HepG2 (cell line): Measurements from ENCODE around the gene FBXO11. TPM values are rescaled to one million over a fixed set of nuclear protein-coding genes. Genes with fewer than 3 reads are reported as not detected.
A peak's percentile ranks its signal among the peaks of the same experiment; 100 is the strongest.

Experiments
- ARNT ChIP-seq: fragments of 450-650 bp; IDR thresholded peaks from 2 replicates; pipeline ENCODE4 v1.6.1; 2017
- CBX1 ChIP-seq: IDR thresholded peaks from one replicate; pipeline ENCODE4 v1.6.1; 2016; ENCODE audit warnings: antibody characterized with exemption, low read depth
- CHD2 ChIP-seq: IDR thresholded peaks from 2 replicates; pipeline ENCODE4 v1.6.1; 2011; ENCODE audit warnings: low read depth, low read length, improper control_type of control experiment
- ETV5 ChIP-seq: IDR thresholded peaks from 2 replicates; pipeline ENCODE4 v1.6.1; 2018; ENCODE audit warnings: missing biosample characterization, missing genetic modification reagents, inconsistent platforms, borderline replicate concordance
- FOSL1 ChIP-seq: sonication (generic); formaldehyde crosslinking; IDR thresholded peaks from 2 replicates; pipeline ENCODE4 v1.9.0; 2021; ENCODE audit warnings: missing genetic modification reagents, borderline replicate concordance
- HOXA7 ChIP-seq: sonication (generic); formaldehyde crosslinking; IDR thresholded peaks from 2 replicates; pipeline ENCODE4 v1.8.1; 2022; ENCODE audit warnings: mild to moderate bottlenecking, missing genetic modification reagents, moderate library complexity
- KMT2A ChIP-seq: sonication (generic); formaldehyde crosslinking; IDR thresholded peaks from 2 replicates; pipeline ENCODE4 v1.4.0; 2020; ENCODE audit warnings: missing genetic modification reagents
- PAWR ChIP-seq: sonication (generic); formaldehyde crosslinking; IDR thresholded peaks from 2 replicates; pipeline ENCODE4 v1.4.0; 2020; ENCODE audit warnings: missing genetic modification reagents, mild to moderate bottlenecking, borderline replicate concordance
- SAP130 ChIP-seq: IDR thresholded peaks from 2 replicates; pipeline ENCODE4 v1.6.1; 2016; ENCODE audit warnings: low read depth
- YEATS4 ChIP-seq: sonication (generic); formaldehyde crosslinking; IDR thresholded peaks from 2 replicates; pipeline ENCODE4 v1.4.0; 2020; ENCODE audit warnings: missing genetic modification reagents, borderline replicate concordance
- ZBTB1 ChIP-seq: sonication (generic); formaldehyde crosslinking; IDR thresholded peaks from 2 replicates; pipeline ENCODE4 v1.4.0; 2020; ENCODE audit warnings: missing genetic modification reagents, borderline replicate concordance
- ZBTB21 ChIP-seq: sonication (generic); formaldehyde crosslinking; IDR thresholded peaks from 2 replicates; pipeline ENCODE4 v1.4.0; 2020; ENCODE audit warnings: missing genetic modification reagents
- ZEB1 ChIP-seq: IDR thresholded peaks from 2 replicates; pipeline ENCODE4 v1.6.1; 2012; ENCODE audit warnings: mild to moderate bottlenecking, low read depth, inconsistent platforms; ENCODE audit not compliant: insufficient replicate concordance
- ZFP62 ChIP-seq: sonication (generic); formaldehyde crosslinking; IDR thresholded peaks from 2 replicates; pipeline ENCODE4 v1.4.0; 2020; ENCODE audit warnings: missing genetic modification reagents
- ZFY ChIP-seq: sonication (generic); formaldehyde crosslinking; IDR thresholded peaks from 2 replicates; pipeline ENCODE4 v1.4.0; 2020; ENCODE audit warnings: missing genetic modification reagents
- ZNF282 ChIP-seq: fragments of 450-650 bp; IDR thresholded peaks from 2 replicates; pipeline ENCODE4 v1.6.1; 2018; ENCODE audit not compliant: partially characterized antibody
- ZNF788 ChIP-seq: sonication (generic); formaldehyde crosslinking; IDR thresholded peaks from 2 replicates; pipeline ENCODE4 v1.5.0; 2020; ENCODE audit warnings: mild to moderate bottlenecking, missing genetic modification reagents, borderline replicate concordance
- polyA plus RNA-seq, 8 experiments: library from polyadenylated mRNA; depleted of rRNA in 3 of 8; stranded (reverse) in 7 of 8; unstranded in 1 of 8; fragments of >200 nt; fragmentation: Illumina TruSeq in 4 of 8; extraction: Trizol in 4 of 8; gene quantifications; 2 replicates each; pipeline versions ENCODE4 v1.2.1 to v1.2.3, GENCODE V29; 2011 to 2016; ENCODE audit warnings: low read depth in 4 of 8, missing spikeins in 1 of 8, mixed read lengths in 1 of 8; ENCODE audit not compliant: insufficient read depth in 1 of 8
- total RNA-seq, 5 experiments: library from RNA; depleted of rRNA; stranded (reverse); fragments of >200 nt; fragmentation: Illumina TruSeq; extraction: Trizol; gene quantifications; 2 replicates each; pipeline ENCODE4 v1.2.3, GENCODE V29; 2016; ENCODE audit warnings: low read depth in 1 of 5
- TF ChIP-seq, protein P1 (sequence below): sonication (generic); formaldehyde crosslinking; conservative IDR thresholded peaks from 2 replicates; pipeline ENCODE4 v1.4.0; 2020; ENCODE audit warnings: missing genetic modification reagents
- TF ChIP-seq, protein P2 (sequence below), 2 experiments: IDR thresholded peaks; 2 replicates each; pipeline ENCODE4 v1.6.1; 2011 to 2012; ENCODE audit warnings: low read length in 2 of 2, borderline replicate concordance in 1 of 2, low read depth in 1 of 2, mild to moderate bottlenecking in 1 of 2, moderate library complexity in 1 of 2
- TF ChIP-seq, protein P3 (sequence below): sonication (generic); formaldehyde crosslinking; IDR thresholded peaks from 2 replicates; pipeline ENCODE4 v1.8.1; 2023; ENCODE audit warnings: mild to moderate bottlenecking, missing genetic modification reagents
- TF ChIP-seq, protein P4 (sequence below): IDR thresholded peaks from 2 replicates; pipeline ENCODE4 v1.6.1; 2016; ENCODE audit warnings: missing genetic modification reagents, missing compliant biosample characterization
- TF ChIP-seq, protein P5 (sequence below): sonication (generic); formaldehyde crosslinking; IDR thresholded peaks from 2 replicates; pipeline ENCODE4 v1.4.0; 2020; ENCODE audit warnings: missing genetic modification reagents

FBXO11 gene
- total and polyA plus RNA-seq, 2 of the 13 experiments (the other 11 are each of a cell fraction or from before 2014, with no cell fraction given): 27.9 to 47.6 TPM

DNA sequence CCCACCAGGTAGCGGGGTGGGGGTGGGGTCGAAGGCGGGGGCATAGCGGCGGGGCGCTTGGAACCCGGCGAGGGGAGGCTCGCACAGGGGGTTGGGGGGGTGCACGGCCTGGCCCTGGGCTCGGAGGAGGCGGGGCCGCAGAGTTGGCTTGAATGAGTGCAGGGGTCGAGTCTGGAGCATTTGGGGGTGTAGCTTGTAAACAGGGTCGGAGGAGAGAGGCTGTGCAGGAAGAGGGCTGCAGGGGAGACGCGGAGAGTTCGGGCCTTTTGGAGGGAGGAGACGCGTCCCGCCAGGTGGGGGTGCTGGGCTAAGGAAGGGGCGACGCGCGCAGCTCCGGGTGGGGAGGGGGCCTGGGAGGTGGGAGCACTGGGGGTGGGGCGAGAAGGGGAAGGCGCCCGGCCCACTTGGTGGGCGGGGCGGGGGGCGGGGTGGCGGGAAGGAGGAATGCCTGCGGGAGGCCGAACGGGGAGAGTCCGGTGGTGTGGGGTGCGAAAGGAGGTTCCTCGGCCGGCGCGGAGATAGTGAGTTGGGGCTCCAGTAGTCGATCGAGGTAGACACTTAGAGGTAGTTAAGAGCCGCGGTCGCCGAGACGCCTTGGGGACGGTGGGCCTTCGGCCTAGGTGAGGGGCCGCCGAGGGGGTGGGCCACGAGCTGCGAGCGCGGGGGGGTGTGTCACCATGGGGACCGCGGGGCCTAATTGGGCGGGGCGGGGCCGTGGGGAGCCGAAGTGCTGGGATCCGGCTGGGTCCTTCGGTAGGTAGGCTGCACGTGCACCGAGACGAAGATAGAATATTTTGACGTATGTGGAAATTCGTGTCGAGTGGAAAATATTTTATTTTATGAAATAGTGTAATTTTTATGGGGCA is 122.6 kb downstream of the FBXO11 start (continued):
- TF ChIP-seq, protein P1, sequence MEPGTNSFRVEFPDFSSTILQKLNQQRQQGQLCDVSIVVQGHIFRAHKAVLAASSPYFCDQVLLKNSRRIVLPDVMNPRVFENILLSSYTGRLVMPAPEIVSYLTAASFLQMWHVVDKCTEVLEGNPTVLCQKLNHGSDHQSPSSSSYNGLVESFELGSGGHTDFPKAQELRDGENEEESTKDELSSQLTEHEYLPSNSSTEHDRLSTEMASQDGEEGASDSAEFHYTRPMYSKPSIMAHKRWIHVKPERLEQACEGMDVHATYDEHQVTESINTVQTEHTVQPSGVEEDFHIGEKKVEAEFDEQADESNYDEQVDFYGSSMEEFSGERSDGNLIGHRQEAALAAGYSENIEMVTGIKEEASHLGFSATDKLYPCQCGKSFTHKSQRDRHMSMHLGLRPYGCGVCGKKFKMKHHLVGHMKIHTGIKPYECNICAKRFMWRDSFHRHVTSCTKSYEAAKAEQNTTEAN (CRISPR knock-in tag): no peak
- TF ChIP-seq, protein P2, sequence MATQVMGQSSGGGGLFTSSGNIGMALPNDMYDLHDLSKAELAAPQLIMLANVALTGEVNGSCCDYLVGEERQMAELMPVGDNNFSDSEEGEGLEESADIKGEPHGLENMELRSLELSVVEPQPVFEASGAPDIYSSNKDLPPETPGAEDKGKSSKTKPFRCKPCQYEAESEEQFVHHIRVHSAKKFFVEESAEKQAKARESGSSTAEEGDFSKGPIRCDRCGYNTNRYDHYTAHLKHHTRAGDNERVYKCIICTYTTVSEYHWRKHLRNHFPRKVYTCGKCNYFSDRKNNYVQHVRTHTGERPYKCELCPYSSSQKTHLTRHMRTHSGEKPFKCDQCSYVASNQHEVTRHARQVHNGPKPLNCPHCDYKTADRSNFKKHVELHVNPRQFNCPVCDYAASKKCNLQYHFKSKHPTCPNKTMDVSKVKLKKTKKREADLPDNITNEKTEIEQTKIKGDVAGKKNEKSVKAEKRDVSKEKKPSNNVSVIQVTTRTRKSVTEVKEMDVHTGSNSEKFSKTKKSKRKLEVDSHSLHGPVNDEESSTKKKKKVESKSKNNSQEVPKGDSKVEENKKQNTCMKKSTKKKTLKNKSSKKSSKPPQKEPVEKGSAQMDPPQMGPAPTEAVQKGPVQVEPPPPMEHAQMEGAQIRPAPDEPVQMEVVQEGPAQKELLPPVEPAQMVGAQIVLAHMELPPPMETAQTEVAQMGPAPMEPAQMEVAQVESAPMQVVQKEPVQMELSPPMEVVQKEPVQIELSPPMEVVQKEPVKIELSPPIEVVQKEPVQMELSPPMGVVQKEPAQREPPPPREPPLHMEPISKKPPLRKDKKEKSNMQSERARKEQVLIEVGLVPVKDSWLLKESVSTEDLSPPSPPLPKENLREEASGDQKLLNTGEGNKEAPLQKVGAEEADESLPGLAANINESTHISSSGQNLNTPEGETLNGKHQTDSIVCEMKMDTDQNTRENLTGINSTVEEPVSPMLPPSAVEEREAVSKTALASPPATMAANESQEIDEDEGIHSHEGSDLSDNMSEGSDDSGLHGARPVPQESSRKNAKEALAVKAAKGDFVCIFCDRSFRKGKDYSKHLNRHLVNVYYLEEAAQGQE (IDR thresholded peaks at IDR 0.05; ENCODE audit: borderline replicate concordance in 1 of 2, low read depth in 1 of 2, low read length in 2 of 2): no peak
- TF ChIP-seq ZEB1 (no peak), FOSL1 (CRISPR knock-in tag) (no peak), CHD2 (no peak), ETV5 (CRISPR knock-in tag) (no peak), ZFP62 (CRISPR knock-in tag) (no peak), KMT2A (CRISPR knock-in tag) (no peak; the same call in 1 of the 2 replicates), ZBTB21 (CRISPR knock-in tag) (no peak), ZFY (no peak), ZNF282 (no peak), ARNT (no peak), SAP130 (CRISPR knock-in tag) (peak; percentile 57), HOXA7 (CRISPR knock-in tag) (0 out of 2 replicates have a peak, but pooled peaks have one; percentile 22), PAWR (no peak), ZNF788 (CRISPR knock-in tag) (no peak), YEATS4 (CRISPR knock-in tag) (no peak), CBX1 (no peak), ZBTB1 (CRISPR knock-in tag) (no peak)
- TF ChIP-seq, protein P3, sequence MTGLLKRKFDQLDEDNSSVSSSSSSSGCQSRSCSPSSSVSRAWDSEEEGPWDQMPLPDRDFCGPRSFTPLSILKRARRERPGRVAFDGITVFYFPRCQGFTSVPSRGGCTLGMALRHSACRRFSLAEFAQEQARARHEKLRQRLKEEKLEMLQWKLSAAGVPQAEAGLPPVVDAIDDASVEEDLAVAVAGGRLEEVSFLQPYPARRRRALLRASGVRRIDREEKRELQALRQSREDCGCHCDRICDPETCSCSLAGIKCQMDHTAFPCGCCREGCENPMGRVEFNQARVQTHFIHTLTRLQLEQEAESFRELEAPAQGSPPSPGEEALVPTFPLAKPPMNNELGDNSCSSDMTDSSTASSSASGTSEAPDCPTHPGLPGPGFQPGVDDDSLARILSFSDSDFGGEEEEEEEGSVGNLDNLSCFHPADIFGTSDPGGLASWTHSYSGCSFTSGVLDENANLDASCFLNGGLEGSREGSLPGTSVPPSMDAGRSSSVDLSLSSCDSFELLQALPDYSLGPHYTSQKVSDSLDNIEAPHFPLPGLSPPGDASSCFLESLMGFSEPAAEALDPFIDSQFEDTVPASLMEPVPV: no peak
- TF ChIP-seq, protein P4, sequence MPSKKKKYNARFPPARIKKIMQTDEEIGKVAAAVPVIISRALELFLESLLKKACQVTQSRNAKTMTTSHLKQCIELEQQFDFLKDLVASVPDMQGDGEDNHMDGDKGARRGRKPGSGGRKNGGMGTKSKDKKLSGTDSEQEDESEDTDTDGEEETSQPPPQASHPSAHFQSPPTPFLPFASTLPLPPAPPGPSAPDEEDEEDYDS (CRISPR knock-in tag): no peak
- TF ChIP-seq, protein P5, sequence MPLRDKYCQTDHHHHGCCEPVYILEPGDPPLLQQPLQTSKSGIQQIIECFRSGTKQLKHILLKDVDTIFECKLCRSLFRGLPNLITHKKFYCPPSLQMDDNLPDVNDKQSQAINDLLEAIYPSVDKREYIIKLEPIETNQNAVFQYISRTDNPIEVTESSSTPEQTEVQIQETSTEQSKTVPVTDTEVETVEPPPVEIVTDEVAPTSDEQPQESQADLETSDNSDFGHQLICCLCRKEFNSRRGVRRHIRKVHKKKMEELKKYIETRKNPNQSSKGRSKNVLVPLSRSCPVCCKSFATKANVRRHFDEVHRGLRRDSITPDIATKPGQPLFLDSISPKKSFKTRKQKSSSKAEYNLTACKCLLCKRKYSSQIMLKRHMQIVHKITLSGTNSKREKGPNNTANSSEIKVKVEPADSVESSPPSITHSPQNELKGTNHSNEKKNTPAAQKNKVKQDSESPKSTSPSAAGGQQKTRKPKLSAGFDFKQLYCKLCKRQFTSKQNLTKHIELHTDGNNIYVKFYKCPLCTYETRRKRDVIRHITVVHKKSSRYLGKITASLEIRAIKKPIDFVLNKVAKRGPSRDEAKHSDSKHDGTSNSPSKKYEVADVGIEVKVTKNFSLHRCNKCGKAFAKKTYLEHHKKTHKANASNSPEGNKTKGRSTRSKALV (CRISPR knock-in tag): no peak
